ENCODE measurements around the gene MYO1B.

- no peak for TF ChIP-seq EP300 (IDR thresholded peaks at IDR 0.05)
- TF ChIP-seq POLR2AphosphoS5 (IDR thresholded peaks at IDR 0.05) = no peak
These were observed 30.0 kb upstream of the MYO1B start for GRCh38 chr2:191215230-191215629.

Measured in sigmoid colon (tissue), 4 donors.